Fibroblast of villous mesenchyme (primary cell): ENCODE data around the gene MYL12B. TPM values are rescaled to one million over a fixed set of nuclear protein-coding genes. Genes with fewer than 3 reads are reported as not detected.
"Not testable (repeated sequence)": the region's sequence is repeated elsewhere in the genome, so short reads cannot be mapped to it uniquely, and the experiment has no call there.

Source experiments
- DNase-seq: peaks from one replicate; pipeline ENCODE4 v3.0.0-alpha.2; 2010; ENCODE audit warnings: low read depth
- H3K4me3 ChIP-seq: 2 replicates; pipeline ENCODE4 v1.5.1; 2011; ENCODE audit warnings: low read depth, mild to moderate bottlenecking, low read length
- total RNA-seq: library from RNA; depleted of rRNA; stranded (reverse); fragments of >200 nt; gene quantifications from 2 replicates; pipeline ENCODE4 v1.2.3, GENCODE V29; 2012
- TF ChIP-seq, protein P1 (sequence below): IDR thresholded peaks from 2 replicates; pipeline ENCODE4 v1.5.1; 2012; ENCODE audit warnings: low read depth, mild to moderate bottlenecking, low read length; ENCODE audit not compliant: insufficient read depth

The MYL12B gene
- total RNA-seq, 1 donor: 426 TPM

DNA sequence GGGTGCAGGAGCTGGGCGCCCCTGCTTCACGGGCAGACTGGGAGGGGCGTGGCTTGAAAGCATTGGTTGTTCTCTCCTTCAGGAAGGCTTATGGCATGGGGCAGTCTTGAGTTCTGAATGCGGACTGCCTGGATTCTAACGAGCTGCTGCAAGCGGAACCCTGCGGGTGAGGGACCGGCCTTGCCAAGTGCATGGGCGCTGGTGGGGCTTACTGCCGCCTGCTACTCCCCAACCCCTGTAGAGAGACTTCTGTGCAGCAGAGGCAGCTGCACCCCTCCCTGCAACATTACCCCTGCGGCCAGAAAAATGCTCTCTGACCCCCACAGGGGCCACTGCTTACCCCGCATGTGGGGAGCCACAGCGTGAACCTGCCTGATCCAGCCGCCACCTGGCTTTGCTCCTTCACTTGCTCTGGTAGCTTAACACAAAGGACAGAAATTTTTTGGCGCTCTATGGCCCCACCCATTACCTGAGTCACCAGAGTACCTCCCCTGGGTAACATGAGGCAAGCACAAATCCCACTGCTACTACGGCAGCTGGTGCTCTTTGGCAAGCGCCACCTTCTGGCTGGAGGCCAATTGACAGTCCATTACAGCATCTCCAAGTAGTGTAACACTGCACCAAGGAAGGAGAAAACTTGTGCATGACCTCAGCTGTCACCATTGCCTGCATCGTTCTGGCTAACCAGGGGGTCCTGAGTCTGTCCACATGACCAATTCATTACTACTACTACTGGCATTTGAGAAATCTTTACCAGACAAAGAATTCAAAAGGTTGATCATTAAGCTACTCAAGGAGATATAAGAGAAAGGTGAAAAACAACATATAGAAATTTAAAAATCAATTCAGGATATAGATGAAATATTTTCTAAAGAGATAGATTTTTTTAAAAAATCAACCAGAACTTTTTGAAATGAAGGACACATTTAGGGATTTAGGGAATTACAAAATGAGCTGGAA, 35.4 kb downstream of the MYL12B start:
- TF ChIP-seq, protein P1, sequence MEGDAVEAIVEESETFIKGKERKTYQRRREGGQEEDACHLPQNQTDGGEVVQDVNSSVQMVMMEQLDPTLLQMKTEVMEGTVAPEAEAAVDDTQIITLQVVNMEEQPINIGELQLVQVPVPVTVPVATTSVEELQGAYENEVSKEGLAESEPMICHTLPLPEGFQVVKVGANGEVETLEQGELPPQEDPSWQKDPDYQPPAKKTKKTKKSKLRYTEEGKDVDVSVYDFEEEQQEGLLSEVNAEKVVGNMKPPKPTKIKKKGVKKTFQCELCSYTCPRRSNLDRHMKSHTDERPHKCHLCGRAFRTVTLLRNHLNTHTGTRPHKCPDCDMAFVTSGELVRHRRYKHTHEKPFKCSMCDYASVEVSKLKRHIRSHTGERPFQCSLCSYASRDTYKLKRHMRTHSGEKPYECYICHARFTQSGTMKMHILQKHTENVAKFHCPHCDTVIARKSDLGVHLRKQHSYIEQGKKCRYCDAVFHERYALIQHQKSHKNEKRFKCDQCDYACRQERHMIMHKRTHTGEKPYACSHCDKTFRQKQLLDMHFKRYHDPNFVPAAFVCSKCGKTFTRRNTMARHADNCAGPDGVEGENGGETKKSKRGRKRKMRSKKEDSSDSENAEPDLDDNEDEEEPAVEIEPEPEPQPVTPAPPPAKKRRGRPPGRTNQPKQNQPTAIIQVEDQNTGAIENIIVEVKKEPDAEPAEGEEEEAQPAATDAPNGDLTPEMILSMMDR: peak; percentile 44
- H3K4me3 ChIP-seq: peak overlapping the region; percentile 60
- DNase-seq: peak; percentile 72

DNA sequence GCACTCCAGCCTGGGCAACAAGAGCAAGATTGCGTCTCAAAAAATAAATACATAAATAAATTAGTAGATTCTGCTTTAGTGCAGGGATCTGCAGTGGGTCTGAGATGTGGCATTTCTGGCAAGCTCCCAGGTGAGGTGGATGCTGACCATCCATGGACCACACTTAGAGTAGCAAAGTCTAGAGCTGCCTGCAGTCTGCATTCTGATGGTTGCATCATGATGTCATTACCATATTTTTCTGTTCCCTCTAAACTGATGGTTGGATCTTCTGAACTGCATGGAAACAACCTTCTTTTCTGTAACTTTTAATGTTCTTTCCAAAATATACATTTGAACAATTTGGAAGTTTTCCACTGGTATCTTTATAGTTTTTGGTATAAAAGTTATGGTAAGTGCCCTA, 42.9 kb downstream of the MYL12B start:
- TF ChIP-seq, protein P1: no peak
- no peak for DNase-seq
- H3K4me3 ChIP-seq: no peak overlapping the region

DNA sequence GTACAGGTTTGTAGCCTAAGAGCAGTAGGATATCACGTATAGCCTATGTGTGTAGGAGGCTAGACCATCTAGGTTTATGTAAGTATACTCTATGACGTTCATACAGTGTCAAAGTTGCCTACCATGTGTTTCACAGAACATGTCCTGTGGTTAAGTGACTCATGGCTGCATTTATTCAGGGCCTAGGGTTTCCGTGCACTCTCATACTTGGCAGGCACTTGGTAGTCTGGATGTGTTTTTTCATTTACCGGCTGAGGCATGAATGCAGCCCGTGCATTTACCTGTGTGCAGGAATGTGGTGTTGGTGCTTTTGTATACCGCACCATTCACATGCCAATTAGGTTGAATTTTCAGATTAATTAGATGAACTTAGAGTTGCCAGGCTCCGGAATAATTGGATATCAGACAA, 43.4 kb downstream of the MYL12B start:
- H3K4me3 ChIP-seq: no peak overlapping the region
- peak; percentile 99 for DNase-seq
- TF ChIP-seq, protein P1: no peak

DNA sequence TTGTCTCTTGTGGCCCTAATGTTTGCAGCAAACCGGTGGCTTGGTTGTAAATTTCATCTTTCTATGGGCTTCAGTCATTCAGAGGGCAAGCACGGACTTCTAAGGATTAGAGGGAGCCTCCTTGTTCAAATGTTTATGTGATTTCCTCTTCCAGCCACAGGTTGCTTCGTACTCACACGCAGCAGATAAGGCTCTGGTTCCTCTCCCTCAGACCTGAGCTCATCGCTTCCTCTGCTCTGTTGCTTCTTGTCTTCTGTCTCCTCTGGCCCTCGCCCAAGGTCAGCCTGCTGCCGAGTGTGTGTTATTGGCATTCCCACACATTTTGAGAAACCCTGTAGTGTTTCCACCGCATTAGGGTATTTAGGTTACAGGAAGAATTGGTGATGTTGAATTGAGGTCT, 44.0 kb downstream of the MYL12B start:
- TF ChIP-seq, protein P1: no peak
- DNase-seq: peak; percentile 95
- H3K4me3 ChIP-seq: no peak overlapping the region

DNA sequence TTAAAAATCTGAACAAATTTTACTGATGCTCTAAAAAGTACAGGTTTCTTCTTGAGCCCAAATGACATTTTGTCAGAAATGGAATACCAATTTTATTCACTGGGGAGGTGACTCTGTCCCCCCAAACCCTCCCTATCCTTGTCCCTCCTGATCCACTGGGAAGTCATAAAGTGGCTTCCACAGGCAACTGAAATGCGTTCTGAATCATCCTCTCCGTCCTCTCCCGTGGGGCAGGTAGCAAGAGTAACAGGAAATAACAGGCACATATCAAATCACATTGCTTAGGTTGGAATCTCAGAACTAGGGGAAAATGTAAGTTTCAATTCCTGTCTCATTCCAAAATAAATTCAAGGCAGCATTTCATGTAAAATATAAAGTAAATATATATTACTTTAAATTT, 44.5 kb downstream of the MYL12B start:
- TF ChIP-seq, protein P1: no peak
- no peak for DNase-seq
- no peak overlapping the region for H3K4me3 ChIP-seq

DNA sequence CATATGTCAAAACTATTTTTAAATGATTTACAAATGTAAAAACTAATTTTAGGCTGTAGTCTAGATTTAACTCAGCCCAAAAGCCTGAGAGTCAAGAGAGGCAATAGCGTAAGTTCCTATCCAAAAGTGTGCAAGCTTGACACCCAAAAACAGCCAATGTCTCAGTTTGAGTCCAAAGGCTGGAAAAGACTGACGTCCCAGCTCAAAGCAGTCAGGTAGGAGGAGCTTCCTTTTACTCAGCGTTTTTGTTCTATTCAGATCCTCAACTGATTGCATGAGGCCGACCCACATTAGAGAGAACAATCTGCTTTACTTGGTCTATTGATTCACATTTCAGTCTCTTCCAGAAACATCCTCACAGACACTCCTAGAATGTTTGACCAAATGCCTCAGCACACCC, 51.8 kb downstream of the MYL12B start:
- H3K4me3 ChIP-seq: no peak overlapping the region
- DNase-seq: no peak
- TF ChIP-seq, protein P1: no peak

DNA sequence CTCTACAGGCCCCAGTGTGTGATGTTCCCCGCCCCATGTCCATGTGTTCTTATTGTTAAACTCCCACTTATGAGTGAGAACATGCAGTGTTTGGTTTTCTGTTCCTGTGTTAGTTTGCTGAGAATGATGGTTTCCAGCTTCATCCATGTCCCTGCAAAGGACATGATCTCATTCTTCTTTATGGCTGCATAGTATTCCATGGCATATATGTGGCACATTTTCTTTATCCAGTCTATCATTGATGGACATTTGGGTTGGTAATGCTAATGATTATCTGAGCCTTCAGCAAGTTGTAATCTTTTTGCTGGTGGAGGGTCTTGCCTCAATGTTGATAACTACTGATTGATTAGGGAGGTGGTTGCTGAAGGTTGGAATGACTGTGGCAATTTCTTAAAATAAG, 53.4 kb downstream of the MYL12B start:
- DNase-seq, H3K4me3 ChIP-seq: not testable (repeated sequence)
